NCI-H526 treated with DMSO at 0.1 percent for 48 hours (cell line): Measurements from ENCODE around the gene AUNIP.

Experiments used
- DNase-seq: peaks from one replicate; lab custom pipeline; 2025; lab: John Stamatoyannopoulos, UW

AUNIP gene

GRCh38 chr1:25794325-25794724, 64.9 kb downstream of the AUNIP start:
- DNase-seq: no peak

DNA sequence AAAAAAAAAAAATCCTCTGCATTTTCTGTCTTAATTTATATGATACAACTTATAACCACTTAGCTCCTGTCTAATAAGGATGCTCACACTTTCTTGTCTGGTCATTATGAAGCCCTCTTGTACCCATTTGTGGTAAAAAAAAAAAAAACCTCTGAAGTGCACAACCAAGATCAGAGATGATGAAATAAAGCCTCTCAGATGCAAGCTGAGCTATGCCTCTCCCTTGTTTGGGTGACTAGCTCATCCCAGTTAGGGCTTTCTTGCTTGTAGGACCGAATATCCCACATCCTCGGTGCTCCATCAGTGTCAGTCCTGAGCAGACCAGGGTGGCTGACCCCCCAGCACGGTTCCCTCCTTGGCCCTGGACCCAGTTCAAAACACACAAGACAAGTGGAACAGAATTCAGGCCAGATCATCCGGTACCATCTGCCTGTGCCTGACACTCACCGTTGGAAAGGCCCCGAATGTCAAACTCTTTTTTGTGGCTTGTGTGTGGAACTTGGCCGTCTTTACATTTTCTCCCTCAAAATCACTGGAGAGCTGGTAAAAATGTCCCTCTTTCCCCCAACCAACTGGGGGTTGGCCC, 65.6 kb downstream of the AUNIP start:
- DNase-seq: no peak

DNA sequence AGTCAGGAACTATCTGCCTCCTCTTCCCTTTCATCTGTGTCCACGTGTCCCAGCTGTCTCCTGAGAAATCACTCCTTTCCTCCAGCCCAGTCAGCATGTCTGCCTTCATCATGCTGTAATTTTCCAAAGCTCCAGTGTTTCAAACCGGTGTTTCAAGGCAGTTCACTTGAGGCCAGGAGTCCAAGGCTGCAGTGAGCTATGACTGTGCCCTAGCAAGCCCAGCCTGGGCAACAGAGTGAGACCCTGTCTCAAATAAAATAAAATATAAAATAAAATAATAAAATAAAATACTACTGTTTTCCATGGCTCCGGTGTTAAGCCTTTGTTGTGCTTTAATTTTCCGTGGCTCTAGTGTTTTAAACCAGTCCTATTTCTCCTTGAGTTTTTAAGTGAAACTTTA, 67.1 kb downstream of the AUNIP start:
- DNase-seq: no peak

DNA sequence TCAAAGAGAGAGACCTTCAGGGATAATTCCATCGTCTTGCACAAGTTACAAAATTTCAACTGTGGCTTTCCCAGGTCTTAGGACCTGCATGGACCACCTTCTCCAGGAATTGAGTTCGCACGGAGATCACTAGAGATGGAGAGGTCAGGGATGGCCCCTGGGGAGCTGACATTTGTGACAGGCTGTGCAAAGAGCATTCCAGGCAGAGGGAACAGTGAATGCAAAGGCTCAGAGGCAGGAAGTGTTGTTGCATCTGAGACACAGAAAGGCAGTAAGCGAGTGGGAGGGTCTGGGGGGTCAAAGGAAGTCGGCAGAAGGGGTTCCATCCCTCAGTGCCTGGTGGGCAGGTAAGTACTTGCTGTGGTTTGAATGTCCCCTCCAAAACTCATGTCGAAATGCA, 68.8 kb downstream of the AUNIP start:
- no peak for DNase-seq

DNA sequence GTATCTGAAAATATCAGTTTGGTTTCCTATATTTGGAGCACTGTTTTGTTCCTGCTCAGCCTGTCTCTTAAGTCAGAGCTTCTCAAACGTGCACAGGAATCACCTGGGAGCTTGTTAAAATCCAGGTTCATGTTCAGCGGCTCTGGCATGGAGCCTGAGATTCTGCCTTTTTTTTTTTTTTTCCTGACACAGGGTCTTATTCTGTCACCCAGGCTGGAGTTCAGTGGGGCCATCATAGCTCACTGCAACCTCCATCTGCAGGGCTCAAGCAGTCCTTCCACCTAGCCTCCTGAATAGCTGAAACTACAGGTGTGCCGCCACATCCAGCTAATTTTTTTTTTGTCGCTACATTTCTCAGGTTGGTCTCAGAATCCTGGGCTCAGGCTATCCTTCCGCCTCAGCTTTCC, 71.5 kb downstream of the AUNIP start:
- no peak for DNase-seq

DNA sequence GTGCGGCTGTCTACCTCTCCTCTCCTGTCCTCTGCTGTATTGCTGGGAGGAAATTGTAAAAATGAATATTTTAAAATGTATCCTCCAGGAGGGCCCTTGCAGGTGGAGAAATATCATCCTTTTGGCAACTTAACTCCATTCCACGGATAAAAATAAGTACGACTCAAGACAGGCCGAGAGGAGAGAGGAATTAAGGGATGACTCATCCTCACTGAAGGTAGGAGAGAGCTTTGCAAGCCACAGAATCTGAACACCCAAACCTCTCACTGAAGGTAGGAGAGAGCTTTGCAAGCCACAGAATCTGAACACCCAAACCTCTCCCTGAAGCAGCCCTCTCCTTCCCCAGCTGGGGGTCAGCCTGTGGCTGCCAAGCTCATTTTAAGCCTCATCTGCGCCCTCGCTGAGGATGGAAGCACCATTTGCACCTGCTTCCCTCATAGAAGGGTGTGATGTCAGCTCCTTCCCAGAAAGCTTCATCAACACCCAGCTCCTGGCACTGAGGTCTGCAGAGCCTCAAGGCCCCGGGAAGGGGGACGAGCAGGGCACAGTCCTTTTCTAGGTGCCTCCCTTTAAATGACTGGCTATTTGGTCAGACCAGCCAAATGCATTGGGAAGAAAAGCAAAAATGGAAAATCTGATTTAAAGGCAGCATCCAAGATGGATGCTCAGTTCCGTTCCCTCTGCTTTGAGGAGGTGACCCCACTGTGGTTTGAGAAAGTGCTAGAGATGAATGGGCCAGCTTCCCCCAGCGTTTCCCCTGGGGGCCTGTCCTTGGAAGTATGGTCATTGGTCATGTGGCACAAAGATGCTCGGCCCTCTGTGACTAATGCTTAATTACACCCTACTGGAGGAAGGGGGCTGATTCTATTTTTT, 72.1 kb downstream of the AUNIP start:
- DNase-seq: no peak

DNA sequence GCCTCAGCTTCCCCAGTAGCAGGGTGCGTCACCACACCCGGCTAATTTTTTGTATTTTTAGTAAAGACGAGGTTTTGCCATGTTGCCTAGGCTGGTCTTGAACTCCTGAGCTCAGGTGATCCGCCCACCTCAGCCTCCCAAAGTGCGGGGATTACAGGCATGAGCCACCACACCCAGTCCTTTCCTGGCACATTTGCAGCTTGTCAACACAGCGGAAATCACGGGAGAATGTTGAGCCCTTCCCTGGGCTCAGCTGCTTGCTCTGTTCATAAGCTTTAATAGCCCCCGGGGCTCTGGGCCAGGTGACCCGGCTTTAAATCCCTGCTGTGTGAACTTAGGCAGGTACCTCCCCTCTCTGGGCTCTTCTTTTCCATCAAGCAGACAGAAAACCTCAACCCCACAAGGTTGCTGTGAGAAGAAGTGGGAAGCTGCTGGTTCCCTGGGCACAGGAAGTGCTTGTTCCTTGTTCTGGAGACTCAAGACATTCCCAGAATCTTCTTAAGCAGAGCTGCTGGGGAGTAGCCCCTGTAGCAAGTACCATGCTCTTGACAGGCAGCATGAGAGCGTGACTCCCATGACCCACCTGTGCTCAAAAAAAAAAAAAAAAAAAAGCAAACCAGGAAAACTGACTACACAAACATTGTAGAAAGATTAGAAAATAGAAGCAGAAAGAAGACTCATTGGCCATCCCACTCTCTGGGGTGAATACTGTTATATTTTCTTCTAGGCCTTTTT, 73.8 kb downstream of the AUNIP start:
- no peak for DNase-seq

GRCh38 chr1:25784575-25785051, 74.6 kb downstream of the AUNIP start:
- no peak for DNase-seq
